Upper lobe of right lung (tissue), 1 donor: ENCODE results near the gene PCNX2. TPM values are rescaled to one million over a fixed set of nuclear protein-coding genes. Genes with fewer than 3 reads are reported as not detected.

Experiments used
- ATAC-seq: fragments of 200-7000 bp; cut with Tn5 transposase; one replicate; pipeline ENCODE4 v1.9.1; 2020; ENCODE audit warnings: mild to moderate bottlenecking, moderate library complexity
- DNase-seq: peaks from one replicate; pipeline ENCODE4 v3.0.0-alpha.2; 2020
- H3K27ac ChIP-seq: fragments of 200-600 bp; one replicate; pipeline ENCODE4 v1.8.0; 2022
- H3K27me3 ChIP-seq: fragments of 200-600 bp; one replicate; pipeline ENCODE4 v1.8.0; 2022; ENCODE audit warnings: mild to moderate bottlenecking
- H3K36me3 ChIP-seq: fragments of 200-600 bp; one replicate; pipeline ENCODE4 v1.8.0; 2022
- H3K4me1 ChIP-seq: fragments of 200-600 bp; one replicate; pipeline ENCODE4 v1.8.0; 2022
- H3K4me3 ChIP-seq: fragments of 200-600 bp; one replicate; pipeline ENCODE4 v1.8.0; 2022; ENCODE audit warnings: mild to moderate bottlenecking
- H3K9me3 ChIP-seq: fragments of 200-600 bp; one replicate; pipeline ENCODE4 v1.8.0; 2022
- intact Hi-C: fragments of 100-400 bp; cut with DNase I; formaldehyde crosslinking; loops from one replicate; pipeline ENCODE4 v1.11.0; 2022
- total RNA-seq: library from RNA; stranded (reverse); fragmentation: NEBNext Ultra II Directional; extraction: Animal tissue kit (Norgen Biotek cat#: 25700); gene quantifications from one replicate; pipeline ENCODE4 v1.2.1, GENCODE V29; 2021
- TF ChIP-seq, protein P1 (sequence below): fragments of 200-600 bp; IDR thresholded peaks from one replicate; pipeline ENCODE4 v1.8.0; 2022; ENCODE audit warnings: antibody characterized with exemption
- donor health status: DM: no; HTN: yes; CAD: no; lungs with severe emphysema.

Gene PCNX2
- total RNA-seq, 1 donor from 2014 or later: 6.8 TPM

DNA sequence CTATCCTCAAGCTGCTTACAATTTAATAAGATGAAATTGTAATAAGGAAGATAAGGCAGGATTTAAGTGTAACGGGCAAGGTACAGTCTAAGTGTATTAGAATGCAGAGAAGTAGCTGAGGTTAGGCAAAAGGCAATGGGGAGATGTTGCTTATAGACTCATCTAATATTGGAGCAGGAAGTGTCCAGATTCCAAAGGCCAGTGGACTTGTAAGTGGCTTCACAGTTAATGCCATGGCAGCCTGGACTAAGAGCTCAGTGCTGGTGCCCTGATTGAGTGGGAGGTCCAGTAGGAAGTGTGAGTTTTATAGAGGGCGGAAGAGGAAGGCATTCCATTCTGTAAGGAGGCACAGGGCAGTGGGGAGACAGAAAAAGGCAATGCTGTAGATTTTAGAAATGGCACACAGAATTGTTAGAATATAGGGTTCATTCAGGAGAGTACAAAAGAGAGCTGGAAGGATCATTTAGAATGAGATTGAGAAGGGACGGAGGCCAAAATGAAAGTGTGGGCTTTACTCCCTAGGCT lies 44.6 kb upstream of the PCNX2 start:
- TF ChIP-seq, protein P1, sequence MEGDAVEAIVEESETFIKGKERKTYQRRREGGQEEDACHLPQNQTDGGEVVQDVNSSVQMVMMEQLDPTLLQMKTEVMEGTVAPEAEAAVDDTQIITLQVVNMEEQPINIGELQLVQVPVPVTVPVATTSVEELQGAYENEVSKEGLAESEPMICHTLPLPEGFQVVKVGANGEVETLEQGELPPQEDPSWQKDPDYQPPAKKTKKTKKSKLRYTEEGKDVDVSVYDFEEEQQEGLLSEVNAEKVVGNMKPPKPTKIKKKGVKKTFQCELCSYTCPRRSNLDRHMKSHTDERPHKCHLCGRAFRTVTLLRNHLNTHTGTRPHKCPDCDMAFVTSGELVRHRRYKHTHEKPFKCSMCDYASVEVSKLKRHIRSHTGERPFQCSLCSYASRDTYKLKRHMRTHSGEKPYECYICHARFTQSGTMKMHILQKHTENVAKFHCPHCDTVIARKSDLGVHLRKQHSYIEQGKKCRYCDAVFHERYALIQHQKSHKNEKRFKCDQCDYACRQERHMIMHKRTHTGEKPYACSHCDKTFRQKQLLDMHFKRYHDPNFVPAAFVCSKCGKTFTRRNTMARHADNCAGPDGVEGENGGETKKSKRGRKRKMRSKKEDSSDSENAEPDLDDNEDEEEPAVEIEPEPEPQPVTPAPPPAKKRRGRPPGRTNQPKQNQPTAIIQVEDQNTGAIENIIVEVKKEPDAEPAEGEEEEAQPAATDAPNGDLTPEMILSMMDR: no peak
- Histone ChIP-seq H3K27ac (no peak overlapping the region), H3K36me3 (no peaks in the 10 kb centered on the region), H3K27me3 (no peaks in the 10 kb centered on the region), H3K4me3 (no peak overlapping the region), H3K4me1 (no peaks in the 10 kb centered on the region), H3K9me3 (no peaks in the 10 kb centered on the region)
- ATAC-seq (no peak), DNase-seq (no peak)
- intact Hi-C loops: no loop called here

DNA sequence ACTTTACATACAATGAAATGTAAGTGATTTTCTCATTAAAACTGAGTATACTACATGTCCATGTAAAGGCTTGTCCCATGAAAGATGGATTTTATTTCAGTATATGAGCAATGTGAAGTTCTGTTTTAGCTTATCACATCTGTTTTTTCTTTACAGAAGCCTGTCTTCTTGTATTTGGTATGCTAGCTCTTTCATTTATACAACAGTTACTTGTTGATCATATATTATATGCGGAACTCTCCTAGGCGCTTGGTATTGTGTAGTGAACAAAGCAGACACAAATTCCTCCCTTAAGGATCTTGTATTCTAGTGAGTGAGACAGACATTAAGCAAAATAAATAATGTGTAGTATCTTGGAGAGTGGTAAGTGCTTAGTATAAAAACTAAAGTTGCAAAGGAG lies 42.6 kb upstream of the PCNX2 start:
- no peak overlapping the region for H3K27ac ChIP-seq
- intact Hi-C loops: no loop called here
- DNase-seq: no peak

DNA sequence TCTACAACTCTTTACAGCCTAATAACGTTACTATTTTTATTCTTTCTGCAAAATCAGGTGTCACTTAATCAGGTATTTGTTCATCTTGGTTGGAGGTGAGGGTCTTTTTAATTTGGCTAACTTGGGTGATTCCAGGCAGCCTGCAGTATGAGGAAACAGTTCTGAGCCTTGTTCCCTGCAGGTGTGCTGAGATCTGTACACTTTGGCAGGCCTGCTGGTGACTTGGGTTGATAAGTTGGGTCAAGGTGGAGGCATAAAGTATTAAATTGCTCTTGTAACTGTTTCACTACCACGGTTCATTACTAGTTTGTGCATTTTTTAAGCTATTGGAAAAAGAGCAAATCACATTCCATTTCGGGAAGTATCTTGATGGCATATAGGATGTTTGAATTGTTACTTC lies 42.0 kb upstream of the PCNX2 start:
- Histone ChIP-seq H3K9me3 (no peaks in the 10 kb centered on the region), H3K27ac (no peak overlapping the region), H3K36me3 (no peaks in the 10 kb centered on the region), H3K27me3 (no peaks in the 10 kb centered on the region), H3K4me3 (no peak overlapping the region), H3K4me1 (no peaks in the 10 kb centered on the region)
- ATAC-seq (no peak), DNase-seq (no peak)
- TF ChIP-seq, protein P1: no peak
- intact Hi-C loops: no loop called here

More for the DNA sequence above, 42.6 kb upstream of the PCNX2 start:
- TF ChIP-seq, protein P1: no peak
- Histone ChIP-seq H3K36me3 (no peaks in the 10 kb centered on the region), H3K9me3 (no peaks in the 10 kb centered on the region), H3K4me3 (no peak overlapping the region), H3K4me1 (no peaks in the 10 kb centered on the region), H3K27me3 (no peaks in the 10 kb centered on the region)
- ATAC-seq: no peak

DNA sequence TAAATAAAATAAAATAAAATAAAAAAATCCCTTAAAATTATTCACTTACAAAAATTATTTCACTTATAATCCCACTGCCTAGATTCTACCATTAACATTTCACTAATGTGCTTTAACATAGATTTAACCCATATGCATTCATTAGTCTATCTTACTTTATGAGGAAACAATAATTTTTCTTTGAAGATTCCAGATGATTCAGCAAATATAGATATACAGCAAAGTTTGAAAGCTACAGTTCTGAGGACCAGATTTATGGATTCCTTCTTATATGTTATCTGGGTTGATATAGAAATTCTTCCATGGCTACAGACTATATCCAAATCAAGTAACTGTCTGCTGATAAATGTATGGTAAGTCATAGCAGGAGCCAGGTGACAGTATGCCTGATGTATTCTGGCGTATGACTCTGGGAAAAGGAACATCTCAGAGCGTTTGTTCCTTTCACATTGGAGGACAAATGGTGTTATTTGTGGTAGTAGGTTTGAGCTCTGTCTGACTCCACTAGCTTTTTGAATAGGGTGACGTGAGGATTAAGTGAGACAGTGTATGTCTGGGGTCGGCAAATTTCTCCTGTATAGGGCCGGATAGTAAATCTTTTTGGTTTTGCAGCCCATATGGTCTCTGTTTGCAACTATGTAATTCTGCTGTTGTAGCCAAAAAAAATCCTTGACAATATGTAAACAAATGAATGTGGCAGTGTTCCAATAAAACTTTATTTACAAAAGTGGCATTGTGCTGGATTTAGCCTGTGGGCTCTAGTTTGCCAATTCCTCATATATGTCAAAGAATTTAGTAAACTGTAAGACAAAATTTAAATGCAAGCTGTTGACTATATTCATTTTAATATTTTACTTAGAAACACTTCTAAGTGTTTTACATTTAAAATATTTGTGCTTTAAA lies 41.3 kb upstream of the PCNX2 start:
- intact Hi-C loops: no loop called here
- no peak overlapping the region for H3K4me3 ChIP-seq
- DNase-seq (no peak), ATAC-seq (no peak)
- no peaks in the 10 kb centered on the region for H3K4me1 ChIP-seq
- TF ChIP-seq, protein P1: no peak
- H3K27me3 ChIP-seq: no peaks in the 10 kb centered on the region
- H3K27ac ChIP-seq: no peak overlapping the region
- no peaks in the 10 kb centered on the region for H3K9me3 ChIP-seq
- no peaks in the 10 kb centered on the region for H3K36me3 ChIP-seq

DNA sequence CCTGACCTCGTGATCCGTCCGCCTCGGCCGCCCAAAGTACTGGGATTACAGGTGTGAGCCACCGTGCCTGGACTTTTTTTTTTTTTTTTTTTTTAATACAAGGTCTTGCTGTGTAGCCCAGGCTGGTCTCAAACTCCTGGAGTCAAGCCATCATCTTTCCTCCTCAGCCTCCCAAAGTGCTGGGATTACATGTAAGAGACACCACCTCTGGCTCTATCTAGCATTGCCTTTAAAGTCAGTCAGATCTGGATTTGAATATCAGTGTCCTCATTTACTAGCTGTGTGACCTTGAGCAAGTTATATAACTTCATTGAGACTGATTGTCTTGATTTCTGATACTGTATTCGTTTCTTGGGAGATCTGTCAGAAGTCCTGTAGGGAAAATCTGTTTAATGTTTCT lies 38.6 kb upstream of the PCNX2 start:
- intact Hi-C loops: no loop called here
- ATAC-seq: no peak
- Histone ChIP-seq H3K27ac (no peak overlapping the region), H3K9me3 (no peaks in the 10 kb centered on the region), H3K36me3 (no peaks in the 10 kb centered on the region), H3K4me1 (peaks cover 1% of the 10 kb centered on the region), H3K4me3 (no peak overlapping the region), H3K27me3 (peaks cover 6% of the 10 kb centered on the region)
- TF ChIP-seq, protein P1: no peak
- no peak for DNase-seq
